ENCODE measurements around the gene ARL16.

- TF ChIP-seq, protein P1, sequence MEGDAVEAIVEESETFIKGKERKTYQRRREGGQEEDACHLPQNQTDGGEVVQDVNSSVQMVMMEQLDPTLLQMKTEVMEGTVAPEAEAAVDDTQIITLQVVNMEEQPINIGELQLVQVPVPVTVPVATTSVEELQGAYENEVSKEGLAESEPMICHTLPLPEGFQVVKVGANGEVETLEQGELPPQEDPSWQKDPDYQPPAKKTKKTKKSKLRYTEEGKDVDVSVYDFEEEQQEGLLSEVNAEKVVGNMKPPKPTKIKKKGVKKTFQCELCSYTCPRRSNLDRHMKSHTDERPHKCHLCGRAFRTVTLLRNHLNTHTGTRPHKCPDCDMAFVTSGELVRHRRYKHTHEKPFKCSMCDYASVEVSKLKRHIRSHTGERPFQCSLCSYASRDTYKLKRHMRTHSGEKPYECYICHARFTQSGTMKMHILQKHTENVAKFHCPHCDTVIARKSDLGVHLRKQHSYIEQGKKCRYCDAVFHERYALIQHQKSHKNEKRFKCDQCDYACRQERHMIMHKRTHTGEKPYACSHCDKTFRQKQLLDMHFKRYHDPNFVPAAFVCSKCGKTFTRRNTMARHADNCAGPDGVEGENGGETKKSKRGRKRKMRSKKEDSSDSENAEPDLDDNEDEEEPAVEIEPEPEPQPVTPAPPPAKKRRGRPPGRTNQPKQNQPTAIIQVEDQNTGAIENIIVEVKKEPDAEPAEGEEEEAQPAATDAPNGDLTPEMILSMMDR (optimal IDR thresholded peaks at IDR 0.05 in 1 of 3, IDR thresholded peaks at IDR 0.05 in 1 of 3, conservative IDR thresholded peaks at IDR 0.05 in 1 of 3; ENCODE audit: extremely low read depth in 1 of 3, insufficient read depth in 2 of 3, low read length in 3 of 3) = no peak
- TF ChIP-seq EZH2 (IDR thresholded peaks at IDR 0.05; ENCODE audit: low read length) = no peak
These were observed 12.8 kb upstream of the ARL16 start for GRCh38 chr17:81696218-81696941.

Data from keratinocyte (primary cell).